Neural progenitor cell (in vitro differentiated cells): Measurements from ENCODE around the gene CHST9.

ENCODE experiments used
- EZH2 ChIP-seq: fragments of 200-600 bp; sonication (generic); IDR thresholded peaks from 2 replicates; pipeline ENCODE4 v1.6.1; 2017; ENCODE audit warnings: antibody characterized with exemption, mild to moderate bottlenecking, moderate library complexity
- EZH2phosphoT487 ChIP-seq: fragments of 200-600 bp; sonication (generic); IDR thresholded peaks from 2 replicates; pipeline ENCODE4 v1.6.1; 2017; ENCODE audit warnings: antibody characterized with exemption
- TF ChIP-seq, protein P1 (sequence below): fragments of 200-600 bp; sonication (generic); IDR thresholded peaks from 2 replicates; pipeline ENCODE4 v1.5.1; 2017; ENCODE audit warnings: antibody characterized with exemption, mild to moderate bottlenecking

DNA sequence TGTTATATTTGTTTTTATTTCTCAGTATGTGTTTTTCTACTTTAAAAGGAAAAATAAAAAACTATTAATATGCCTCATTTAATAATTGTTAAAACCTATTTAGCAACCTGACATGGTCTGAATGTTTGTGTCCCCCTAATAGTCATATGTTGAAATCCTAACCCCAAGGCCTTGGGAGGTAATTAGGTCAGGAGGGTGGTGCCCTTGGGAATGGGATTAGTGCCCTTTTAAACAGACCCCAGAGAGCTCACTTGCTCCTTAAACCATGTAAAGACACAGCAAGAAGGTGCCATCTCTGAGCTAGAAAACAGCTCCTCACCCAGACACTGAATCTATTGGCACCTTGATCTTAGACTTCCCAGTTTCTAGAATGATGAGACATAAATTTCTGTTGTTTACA lies 71.8 kb downstream of the CHST9 start:
- TF ChIP-seq, protein P1, sequence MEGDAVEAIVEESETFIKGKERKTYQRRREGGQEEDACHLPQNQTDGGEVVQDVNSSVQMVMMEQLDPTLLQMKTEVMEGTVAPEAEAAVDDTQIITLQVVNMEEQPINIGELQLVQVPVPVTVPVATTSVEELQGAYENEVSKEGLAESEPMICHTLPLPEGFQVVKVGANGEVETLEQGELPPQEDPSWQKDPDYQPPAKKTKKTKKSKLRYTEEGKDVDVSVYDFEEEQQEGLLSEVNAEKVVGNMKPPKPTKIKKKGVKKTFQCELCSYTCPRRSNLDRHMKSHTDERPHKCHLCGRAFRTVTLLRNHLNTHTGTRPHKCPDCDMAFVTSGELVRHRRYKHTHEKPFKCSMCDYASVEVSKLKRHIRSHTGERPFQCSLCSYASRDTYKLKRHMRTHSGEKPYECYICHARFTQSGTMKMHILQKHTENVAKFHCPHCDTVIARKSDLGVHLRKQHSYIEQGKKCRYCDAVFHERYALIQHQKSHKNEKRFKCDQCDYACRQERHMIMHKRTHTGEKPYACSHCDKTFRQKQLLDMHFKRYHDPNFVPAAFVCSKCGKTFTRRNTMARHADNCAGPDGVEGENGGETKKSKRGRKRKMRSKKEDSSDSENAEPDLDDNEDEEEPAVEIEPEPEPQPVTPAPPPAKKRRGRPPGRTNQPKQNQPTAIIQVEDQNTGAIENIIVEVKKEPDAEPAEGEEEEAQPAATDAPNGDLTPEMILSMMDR = no peak
- TF ChIP-seq EZH2 (no peak), EZH2phosphoT487 (no peak)
